NCI-H2107 treated with DMSO at 0.1 percent for 48 hours (cell line): ENCODE measurements around the gene SCNN1A.

ENCODE experiments used
- DNase-seq: peaks from one replicate; lab custom pipeline; 2025; ENCODE audit not compliant: unreplicated experiment; lab: John Stamatoyannopoulos, UW

Gene SCNN1A

GRCh38 chr12:6297170-6297569 is 78.2 kb downstream of the SCNN1A start:
- DNase-seq = no peak
